ENCODE results near the gene TMTC2. TPM values are rescaled to one million over a fixed set of nuclear protein-coding genes. Genes with fewer than 3 reads are reported as not detected.
"Not testable (repeated sequence)": the region's sequence is repeated elsewhere in the genome, so short reads cannot be mapped to it uniquely, and the experiment has no call there.

Gene TMTC2
- total RNA-seq, 5 donors from 2014 or later (not counting 1 experiment from before 2014, with no cell fraction given) = 3.6 to 5.4 (median 4.4) TPM

DNA sequence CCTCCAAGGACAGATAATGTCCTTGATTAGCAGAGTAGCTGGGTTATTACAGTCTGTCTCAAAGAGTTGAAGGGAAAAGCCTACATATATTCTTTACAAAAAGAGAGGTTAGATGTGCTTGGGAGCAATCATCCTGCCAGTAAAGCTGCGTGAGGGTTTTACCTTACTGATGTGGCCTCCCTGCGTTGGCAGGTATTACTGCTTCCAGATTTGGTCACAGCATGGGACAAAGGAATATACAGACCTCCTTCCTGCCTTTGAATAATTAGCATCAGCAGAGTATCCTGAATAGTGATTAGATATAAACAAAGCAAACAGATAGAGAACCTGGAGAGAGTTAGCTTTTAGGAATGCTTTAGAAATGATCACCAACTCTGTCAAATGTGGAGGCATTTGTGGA lies 69.6 kb downstream of the TMTC2 start:
- no peak overlapping the region for H3K4me3 ChIP-seq (ENCODE audit: control insufficient read depth in 1 of 2, extremely low read depth in 1 of 2, low read length in 1 of 2)
- Mint-ChIP-seq H3K4me3 (no peak overlapping the region), H3K4me1 (no peaks in the 10 kb centered on the region), H3K9me3 (no peaks in the 10 kb centered on the region), H3K27ac (no peak overlapping the region), H3K36me3 (no peaks in the 10 kb centered on the region), H3K27me3 (no peaks in the 10 kb centered on the region)
- no peak for DNase-seq
- H3K4me1 ChIP-seq (ENCODE audit: control insufficient read depth in 1 of 2, extremely low read depth in 1 of 2, insufficient read depth in 2 of 2, low read length in 2 of 2) = no peaks in the 10 kb centered on the region
- ChIA-PET POLR2A (no interaction called here), CTCF (no interaction called here)
- WGBS (ENCODE audit: insufficient coverage) = no CpG with 5 or more reads among the region's 2 CpGs
- H3K36me3 ChIP-seq (ENCODE audit: control insufficient read depth in 2 of 2, extremely low read depth in 1 of 2, insufficient read depth in 1 of 2, low read length in 1 of 2) = no peaks in the 10 kb centered on the region
- H3K9me3 ChIP-seq = no peaks in the 10 kb centered on the region
- ATAC-seq (replicated peaks in 1 of 4) = no peak
- H3K27ac ChIP-seq (ENCODE audit: low read length) = no peak overlapping the region
- no peaks in the 10 kb centered on the region for H3K27me3 ChIP-seq (replicated peaks in 1 of 2; ENCODE audit: control insufficient read depth in 2 of 2, extremely low read depth in 1 of 2, insufficient read depth in 2 of 2, low read length in 1 of 2)

DNA sequence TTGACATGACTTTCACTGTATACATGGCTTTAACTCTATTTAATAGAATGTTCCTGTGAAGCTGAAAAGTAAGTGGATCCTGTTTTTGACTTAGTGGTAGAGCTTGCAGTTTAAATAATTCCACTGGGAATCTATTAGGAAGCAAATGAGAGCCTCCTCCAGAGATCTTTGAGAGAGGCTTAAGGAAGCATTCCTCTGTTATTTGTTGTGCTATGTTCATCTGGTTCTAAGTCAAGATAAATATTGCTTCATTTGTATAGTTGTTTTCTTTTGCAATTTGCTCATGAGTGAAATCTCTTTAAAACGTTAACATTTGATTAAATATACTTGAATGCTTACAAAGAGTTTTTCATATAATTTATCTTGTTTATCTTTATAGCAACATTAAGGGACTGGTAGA lies 70.4 kb downstream of the TMTC2 start:
- Histone ChIP-seq H3K36me3 (ENCODE audit: control insufficient read depth in 2 of 2, extremely low read depth in 1 of 2, insufficient read depth in 1 of 2, low read length in 1 of 2) (no peaks in the 10 kb centered on the region), H3K27me3 (replicated peaks in 1 of 2; ENCODE audit: control insufficient read depth in 2 of 2, extremely low read depth in 1 of 2, insufficient read depth in 2 of 2, low read length in 1 of 2) (no peaks in the 10 kb centered on the region), H3K9me3 (no peaks in the 10 kb centered on the region), H3K4me3 (ENCODE audit: control insufficient read depth in 1 of 2, extremely low read depth in 1 of 2, low read length in 1 of 2) (no peak overlapping the region), H3K4me1 (ENCODE audit: control insufficient read depth in 1 of 2, extremely low read depth in 1 of 2, insufficient read depth in 2 of 2, low read length in 2 of 2) (no peaks in the 10 kb centered on the region), H3K27ac (ENCODE audit: low read length) (no peak overlapping the region)
- Mint-ChIP-seq H3K27me3 (no peaks in the 10 kb centered on the region), H3K36me3 (no peaks in the 10 kb centered on the region), H3K9me3 (no peaks in the 10 kb centered on the region), H3K4me3 (no peak overlapping the region), H3K4me1 (no peaks in the 10 kb centered on the region), H3K27ac (no peak overlapping the region)
- ATAC-seq (replicated peaks in 1 of 4) = no peak
- WGBS (ENCODE audit: insufficient coverage) = no CpG with 5 or more reads among the region's 1 CpG
- ChIA-PET POLR2A (no interaction called here), CTCF (no interaction called here)
- DNase-seq = no peak

DNA sequence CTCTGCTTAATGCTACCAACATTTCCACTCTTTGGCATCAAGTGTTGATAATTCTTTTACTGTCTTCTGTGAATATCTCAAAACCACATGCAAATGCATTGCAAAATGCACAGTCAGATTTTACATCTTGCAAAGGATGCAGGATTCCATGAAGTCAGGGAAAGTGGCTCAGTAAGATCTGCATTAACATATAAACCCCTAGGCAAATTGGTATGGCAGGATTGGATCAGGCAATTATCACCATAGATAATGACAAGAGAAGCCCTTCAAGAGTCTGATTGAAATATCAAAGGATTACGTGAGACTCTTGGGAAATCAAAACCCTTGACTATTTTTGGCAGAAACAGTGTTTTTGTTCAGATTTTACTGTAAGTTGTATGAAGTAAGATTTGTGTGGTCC lies 71.0 kb downstream of the TMTC2 start:
- Histone ChIP-seq H3K36me3 (ENCODE audit: control insufficient read depth in 2 of 2, extremely low read depth in 1 of 2, insufficient read depth in 1 of 2, low read length in 1 of 2) (no peaks in the 10 kb centered on the region), H3K4me3 (ENCODE audit: control insufficient read depth in 1 of 2, extremely low read depth in 1 of 2, low read length in 1 of 2) (no peak overlapping the region), H3K4me1 (ENCODE audit: control insufficient read depth in 1 of 2, extremely low read depth in 1 of 2, insufficient read depth in 2 of 2, low read length in 2 of 2) (no peaks in the 10 kb centered on the region), H3K27me3 (replicated peaks in 1 of 2; ENCODE audit: control insufficient read depth in 2 of 2, extremely low read depth in 1 of 2, insufficient read depth in 2 of 2, low read length in 1 of 2) (no peaks in the 10 kb centered on the region), H3K27ac (ENCODE audit: low read length) (no peak overlapping the region), H3K9me3 (no peaks in the 10 kb centered on the region)
- ATAC-seq (replicated peaks in 1 of 4) (no peak), DNase-seq (no peak)
- no CpG with 5 or more reads among the region's 1 CpG for WGBS (ENCODE audit: insufficient coverage)
- Mint-ChIP-seq H3K36me3 (no peaks in the 10 kb centered on the region), H3K27ac (no peak overlapping the region), H3K4me1 (no peaks in the 10 kb centered on the region), H3K4me3 (no peak overlapping the region), H3K9me3 (no peaks in the 10 kb centered on the region), H3K27me3 (no peaks in the 10 kb centered on the region)
- POLR2A ChIA-PET = no interaction called here
- CTCF ChIA-PET = no interaction called here

DNA sequence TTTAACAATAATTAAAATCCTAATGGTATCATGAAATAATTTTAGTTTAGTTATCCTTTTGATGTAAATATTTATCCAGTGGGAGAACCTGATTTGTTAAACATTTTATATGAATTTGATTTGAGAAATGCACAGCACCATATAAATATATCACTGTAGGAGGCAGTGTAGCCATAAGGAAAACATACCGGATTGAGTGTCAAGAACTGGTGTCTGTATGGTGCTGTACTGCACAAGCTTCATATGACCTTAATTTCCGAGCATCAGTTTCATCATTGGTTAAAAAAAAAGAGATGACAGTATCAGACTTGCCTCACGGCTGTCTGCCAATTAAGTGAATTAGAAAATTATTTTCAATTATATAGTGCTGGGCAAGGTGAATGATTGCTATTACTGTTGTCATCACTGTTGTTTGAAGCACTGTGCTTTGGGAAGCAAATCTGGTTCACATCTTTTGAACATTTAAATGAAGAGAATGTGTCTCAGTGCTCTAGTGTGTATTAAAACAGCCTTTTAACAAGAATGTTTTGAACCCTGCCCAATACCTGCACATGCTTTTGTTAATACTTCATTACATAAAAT lies 72.1 kb downstream of the TMTC2 start:
- H3K4me3 Mint-ChIP-seq = no peak overlapping the region
- 80% methylated on average over 1 of the region's 3 CpGs for WGBS (ENCODE audit: insufficient coverage)
- H3K9me3 ChIP-seq = no peaks in the 10 kb centered on the region
- no peak overlapping the region for H3K4me3 ChIP-seq (ENCODE audit: control insufficient read depth in 1 of 2, extremely low read depth in 1 of 2, low read length in 1 of 2)
- ATAC-seq (replicated peaks in 1 of 4) = no peak
- ChIA-PET POLR2A (no interaction called here), CTCF (no interaction called here)
- no peaks in the 10 kb centered on the region for H3K36me3 ChIP-seq (ENCODE audit: control insufficient read depth in 2 of 2, extremely low read depth in 1 of 2, insufficient read depth in 1 of 2, low read length in 1 of 2)
- H3K27ac ChIP-seq (ENCODE audit: low read length) = no peak overlapping the region
- H3K27me3 Mint-ChIP-seq = no peaks in the 10 kb centered on the region
- DNase-seq = no peak
- no peaks in the 10 kb centered on the region for H3K4me1 ChIP-seq (ENCODE audit: control insufficient read depth in 1 of 2, extremely low read depth in 1 of 2, insufficient read depth in 2 of 2, low read length in 2 of 2)
- H3K9me3 Mint-ChIP-seq = no peaks in the 10 kb centered on the region
- no peaks in the 10 kb centered on the region for H3K36me3 Mint-ChIP-seq
- H3K4me1 Mint-ChIP-seq = no peaks in the 10 kb centered on the region
- no peak overlapping the region for H3K27ac Mint-ChIP-seq
- H3K27me3 ChIP-seq (replicated peaks in 1 of 2; ENCODE audit: control insufficient read depth in 2 of 2, extremely low read depth in 1 of 2, insufficient read depth in 2 of 2, low read length in 1 of 2) = no peaks in the 10 kb centered on the region

DNA sequence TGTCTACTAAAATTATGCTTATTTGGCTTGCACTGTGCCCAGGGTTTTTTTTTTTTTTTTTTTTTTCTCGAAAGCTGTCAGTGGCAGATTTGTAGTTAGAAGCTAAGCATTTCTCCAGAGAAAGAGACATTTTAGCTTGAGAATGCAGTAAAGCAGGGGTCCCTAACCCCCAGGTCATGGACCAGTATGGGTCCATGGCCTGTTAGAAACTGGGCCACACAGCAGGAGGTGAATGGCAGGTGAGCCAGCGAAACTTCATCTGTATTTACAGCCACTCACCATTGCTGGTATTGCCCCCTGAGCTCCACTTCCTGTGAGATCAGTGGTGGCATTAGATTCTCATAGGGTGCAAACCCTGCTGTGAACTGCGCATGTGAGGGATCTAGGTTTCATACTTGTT lies 73.7 kb downstream of the TMTC2 start:
- no CpG with 5 or more reads among the region's 3 CpGs for WGBS (ENCODE audit: insufficient coverage)
- no peaks in the 10 kb centered on the region for H3K9me3 ChIP-seq
- no peaks in the 10 kb centered on the region for H3K36me3 Mint-ChIP-seq

DNA sequence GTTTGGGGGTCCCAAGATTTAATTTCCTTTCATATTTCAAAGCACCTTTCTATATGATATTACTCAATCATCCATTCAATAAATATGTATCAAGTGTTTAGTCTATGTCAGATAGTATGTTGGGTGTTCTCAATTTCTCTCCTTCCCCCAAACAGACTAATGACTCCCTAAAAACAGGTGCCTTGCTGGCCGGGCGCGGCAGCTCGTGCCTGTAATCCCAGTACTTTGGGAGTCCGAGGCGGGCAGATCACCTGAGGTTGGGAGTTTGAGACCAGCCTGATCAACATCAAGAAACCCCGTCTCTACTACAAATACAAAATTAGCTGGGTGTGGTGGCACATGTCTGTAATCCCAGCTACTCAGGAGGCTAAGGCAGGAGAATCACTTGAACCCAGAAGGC lies 78.5 kb downstream of the TMTC2 start:
- DNase-seq; H3K27me3 ChIP-seq (replicated peaks in 1 of 2; ENCODE audit: control insufficient read depth in 2 of 2, extremely low read depth in 1 of 2, insufficient read depth in 2 of 2, low read length in 1 of 2); H3K4me3 Mint-ChIP-seq; H3K27me3 Mint-ChIP-seq; POLR2A ChIA-PET; ATAC-seq (replicated peaks in 1 of 4); H3K9me3 Mint-ChIP-seq; H3K4me1 Mint-ChIP-seq; CTCF ChIA-PET; H3K36me3 Mint-ChIP-seq; H3K27ac ChIP-seq (ENCODE audit: low read length); H3K4me3 ChIP-seq (ENCODE audit: control insufficient read depth in 1 of 2, extremely low read depth in 1 of 2, low read length in 1 of 2); H3K36me3 ChIP-seq (ENCODE audit: control insufficient read depth in 2 of 2, extremely low read depth in 1 of 2, insufficient read depth in 1 of 2, low read length in 1 of 2); H3K9me3 ChIP-seq; H3K4me1 ChIP-seq (ENCODE audit: control insufficient read depth in 1 of 2, extremely low read depth in 1 of 2, insufficient read depth in 2 of 2, low read length in 2 of 2); H3K27ac Mint-ChIP-seq: not testable (repeated sequence)
- 80% methylated on average over 1 of the region's 7 CpGs for WGBS (ENCODE audit: insufficient coverage)

More for the DNA sequence above, 73.7 kb downstream of the TMTC2 start:
- Mint-ChIP-seq H3K4me1 (no peaks in the 10 kb centered on the region), H3K27me3 (no peaks in the 10 kb centered on the region), H3K9me3 (no peaks in the 10 kb centered on the region), H3K4me3 (no peak overlapping the region), H3K27ac (no peak overlapping the region)
- Histone ChIP-seq H3K4me1 (ENCODE audit: control insufficient read depth in 1 of 2, extremely low read depth in 1 of 2, insufficient read depth in 2 of 2, low read length in 2 of 2) (no peaks in the 10 kb centered on the region), H3K4me3 (ENCODE audit: control insufficient read depth in 1 of 2, extremely low read depth in 1 of 2, low read length in 1 of 2) (no peak overlapping the region), H3K36me3 (ENCODE audit: control insufficient read depth in 2 of 2, extremely low read depth in 1 of 2, insufficient read depth in 1 of 2, low read length in 1 of 2) (no peaks in the 10 kb centered on the region), H3K27ac (ENCODE audit: low read length) (no peak overlapping the region), H3K27me3 (replicated peaks in 1 of 2; ENCODE audit: control insufficient read depth in 2 of 2, extremely low read depth in 1 of 2, insufficient read depth in 2 of 2, low read length in 1 of 2) (no peaks in the 10 kb centered on the region)
- ChIA-PET POLR2A (interaction anchor here in 1 of 2 donors (0.6 kb wide), 1 partner anchor 9 kb away, joined by 4 read pairs; no protein-coding TSS in a partner anchor), CTCF (no interaction called here)
- DNase-seq (no peak), ATAC-seq (replicated peaks in 1 of 4) (no peak)
